GM19372 (cell line): ENCODE data around the gene METTL21A.

Source experiments
- ATAC-seq: cut with Tn5 transposase; IDR thresholded peaks from one replicate; pipeline ENCODE4 v1.9.1; 2021; ENCODE audit warnings: mild to moderate bottlenecking, low read depth, moderate library complexity; ENCODE audit not compliant: unreplicated experiment

METTL21A gene

GRCh38 chr2:207565736-207566500 is 59.3 kb downstream of the METTL21A start:
- ATAC-seq: no peak
